ENCODE measurements around the gene SENP6.

The SENP6 gene

GRCh38 chr6:75751443-75751842 is 149.8 kb downstream of the SENP6 start:
- DNase-seq = no peak

- DNase-seq = no peak
Measured at GRCh38 chr6:75752365-75752764, 150.7 kb downstream of the SENP6 start.

GRCh38 chr6:75755704-75756103 is 154.0 kb downstream of the SENP6 start:
- DNase-seq = no peak

- no peak for DNase-seq
Measured at GRCh38 chr6:75757295-75757694, 155.6 kb downstream of the SENP6 start.

- no peak for DNase-seq
Measured at GRCh38 chr6:75758061-75758460, 156.4 kb downstream of the SENP6 start.

GRCh38 chr6:75759207-75759606 is 157.5 kb downstream of the SENP6 start:
- DNase-seq = no peak

GRCh38 chr6:75760320-75760719 is 158.6 kb downstream of the SENP6 start:
- no peak for DNase-seq

GRCh38 chr6:75761489-75761888 is 159.8 kb downstream of the SENP6 start:
- DNase-seq = no peak

- no peak for DNase-seq
Measured at GRCh38 chr6:75762063-75762462, 160.4 kb downstream of the SENP6 start.

GRCh38 chr6:75766387-75766786 is 164.7 kb downstream of the SENP6 start:
- no peak for DNase-seq
